GM23338 (cell line): Measurements from ENCODE around the gene MCTP2. TPM values are rescaled to one million over a fixed set of nuclear protein-coding genes. Genes with fewer than 3 reads are reported as not detected.

ENCODE experiments used
- ATAC-seq: fragments of 200-7000 bp; cut with Tn5 transposase; 3 replicates; pipeline ENCODE4 v1.9.1; 2020
- DNase-seq: peaks from one replicate; pipeline ENCODE4 v3.0.0-alpha.2; 2015; ENCODE audit warnings: low spot score
- H2AFZ ChIP-seq: fragments of 200-600 bp; sonication (generic); 2 replicates; pipeline ENCODE4 v1.8.0; 2016; ENCODE audit warnings: antibody characterized with exemption, mild to moderate bottlenecking, moderate library complexity
- H3F3A ChIP-seq: fragments of 200-600 bp; sonication (generic); replicated peaks from 2 replicates; pipeline ENCODE4 v1.8.0; 2017; ENCODE audit warnings: antibody characterized with exemption, mixed run types, low read depth
- H3K27ac ChIP-seq: fragments of 200-600 bp; sonication (generic); 2 replicates; pipeline ENCODE4 v1.6.1; 2016; ENCODE audit warnings: low read depth
- H3K27me3 ChIP-seq: fragments of 200-600 bp; sonication (generic); 2 replicates; pipeline ENCODE4 v1.8.0; 2016; ENCODE audit warnings: mild to moderate bottlenecking, mixed run types, moderate library complexity; ENCODE audit not compliant: insufficient read depth
- H3K36me3 ChIP-seq: fragments of 200-600 bp; sonication (generic); 2 replicates; pipeline ENCODE4 v1.8.0; 2016; ENCODE audit warnings: mild to moderate bottlenecking; ENCODE audit not compliant: insufficient read depth
- H3K4me1 ChIP-seq: fragments of 200-600 bp; sonication (generic); 2 replicates; pipeline ENCODE4 v1.8.0; 2016; ENCODE audit warnings: mild to moderate bottlenecking, moderate library complexity; ENCODE audit not compliant: insufficient read depth
- H3K4me2 ChIP-seq: fragments of 200-600 bp; sonication (generic); 2 replicates; pipeline ENCODE4 v1.7.1; 2017; ENCODE audit warnings: mixed run types
- H3K4me3 ChIP-seq: fragments of 200-600 bp; sonication (generic); 2 replicates; pipeline ENCODE4 v1.6.1; 2016; ENCODE audit warnings: mixed run types
- H3K79me2 ChIP-seq: fragments of 200-600 bp; sonication (generic); replicated peaks from 2 replicates; pipeline ENCODE4 v1.8.0; 2017; ENCODE audit warnings: mild to moderate bottlenecking; ENCODE audit not compliant: insufficient read depth
- H3K9me2 ChIP-seq: fragments of 200-600 bp; sonication (generic); 2 replicates; pipeline ENCODE4 v1.8.0; 2017; ENCODE audit not compliant: insufficient read depth
- H4K20me1 ChIP-seq: fragments of 200-600 bp; sonication (generic); replicated peaks from 2 replicates; pipeline ENCODE4 v1.8.0; 2017; ENCODE audit warnings: mild to moderate bottlenecking; ENCODE audit not compliant: insufficient read depth
- H3K27ac Mint-ChIP-seq: 2 replicates; pipeline ENCODE4 v1.8.0; 2020; ENCODE audit warnings: inconsistent platforms, mild to moderate bottlenecking, moderate library complexity, mixed read lengths
- H3K27me3 Mint-ChIP-seq: 3 replicates; pipeline ENCODE4 v1.8.0; 2022; ENCODE audit warnings: low read depth, mild to moderate bottlenecking, moderate library complexity, mixed read lengths, inconsistent platforms; ENCODE audit not compliant: insufficient read depth, poor library complexity
- H3K36me3 Mint-ChIP-seq: 3 replicates; pipeline ENCODE4 v1.8.0; 2021; ENCODE audit warnings: low read depth, mild to moderate bottlenecking, inconsistent platforms, moderate library complexity, mixed read lengths
- H3K4me1 Mint-ChIP-seq: 3 replicates; pipeline ENCODE4 v1.8.0; 2020; ENCODE audit warnings: mild to moderate bottlenecking, inconsistent platforms, mixed read lengths
- H3K4me3 Mint-ChIP-seq: 3 replicates; pipeline ENCODE4 v1.8.0; 2021; ENCODE audit warnings: moderate library complexity, mild to moderate bottlenecking, inconsistent platforms, mixed read lengths
- H3K9me3 Mint-ChIP-seq: 3 replicates; pipeline ENCODE4 v1.8.0; 2020; ENCODE audit warnings: moderate library complexity, mild to moderate bottlenecking, inconsistent platforms, mixed read lengths
- EZH2phosphoT487 ChIP-seq: fragments of 200-600 bp; sonication (generic); IDR thresholded peaks from one replicate; pipeline ENCODE4 v1.8.1; 2018; ENCODE audit warnings: antibody characterized with exemption; ENCODE audit not compliant: unreplicated experiment
- JUNB ChIP-seq: IDR thresholded peaks from one replicate; pipeline ENCODE4 v1.6.1; 2016; ENCODE audit warnings: antibody characterized with exemption; ENCODE audit not compliant: unreplicated experiment
- NANOG ChIP-seq: IDR thresholded peaks from 2 replicates; pipeline ENCODE4 v1.6.1; 2016; ENCODE audit warnings: antibody characterized with exemption, borderline replicate concordance
- POLR2AphosphoS5 ChIP-seq: IDR thresholded peaks from 2 replicates; pipeline ENCODE4 v1.6.1; 2016; ENCODE audit warnings: antibody characterized with exemption, low read depth
- STAT1 ChIP-seq: IDR thresholded peaks from one replicate; pipeline ENCODE4 v1.6.1; 2016; ENCODE audit warnings: antibody characterized with exemption; ENCODE audit not compliant: unreplicated experiment
- ZNF114 ChIP-seq: fragments of 250-450 bp; sonication (Bioruptor Pico); IDR thresholded peaks from 2 replicates; pipeline ENCODE4 v1.5.0; 2020; ENCODE audit warnings: mild to moderate bottlenecking, moderate library complexity
- ZNF331 ChIP-seq: fragments of 250-450 bp; sonication (Bioruptor Pico); IDR thresholded peaks from 2 replicates; pipeline ENCODE4 v1.5.0; 2020; ENCODE audit warnings: low read depth, mild to moderate bottlenecking, moderate library complexity
- polyA plus RNA-seq: library from polyadenylated mRNA; unstranded; fragments of >200 nt; fragmentation: Nextera tagmentation; extraction: Ambion mirVana; gene quantifications from 2 replicates; pipeline ENCODE4 v1.2.1, GENCODE V29; 2016
- total RNA-seq: library from RNA; depleted of rRNA; stranded (reverse); fragments of >200 nt; shearing (Covaris generic); gene quantifications from 2 replicates; pipeline ENCODE4 v1.2.3, GENCODE V29; 2014
- TF ChIP-seq, protein P1 (sequence below): IDR thresholded peaks from one replicate; pipeline ENCODE4 v1.6.1; 2018; ENCODE audit warnings: antibody characterized with exemption; ENCODE audit not compliant: unreplicated experiment
- TF ChIP-seq, protein P2 (sequence below): fragments of 250-450 bp; sonication (Bioruptor Pico); IDR thresholded peaks from 2 replicates; pipeline ENCODE4 v1.5.0; 2020; ENCODE audit warnings: mild to moderate bottlenecking, moderate library complexity
- TF ChIP-seq, protein P3 (sequence below): IDR thresholded peaks from 2 replicates; pipeline ENCODE4 v1.6.1; 2016; ENCODE audit warnings: antibody characterized with exemption
- TF ChIP-seq, protein P4 (sequence below), 2 experiments: fragments of 200-600 bp in 1 of 2; sonication (generic) in 1 of 2; conservative IDR thresholded peaks; 2 replicates each; pipeline versions ENCODE4 v1.5.1 to v1.6.1; 2016 to 2017; ENCODE audit warnings: antibody characterized with exemption in 2 of 2, low read depth in 2 of 2, mild to moderate bottlenecking in 2 of 2, moderate library complexity in 1 of 2

Gene MCTP2
- total and polyA plus RNA-seq, 2 experiments from 2014 or later, result 1.8 to 5.5 TPM

DNA sequence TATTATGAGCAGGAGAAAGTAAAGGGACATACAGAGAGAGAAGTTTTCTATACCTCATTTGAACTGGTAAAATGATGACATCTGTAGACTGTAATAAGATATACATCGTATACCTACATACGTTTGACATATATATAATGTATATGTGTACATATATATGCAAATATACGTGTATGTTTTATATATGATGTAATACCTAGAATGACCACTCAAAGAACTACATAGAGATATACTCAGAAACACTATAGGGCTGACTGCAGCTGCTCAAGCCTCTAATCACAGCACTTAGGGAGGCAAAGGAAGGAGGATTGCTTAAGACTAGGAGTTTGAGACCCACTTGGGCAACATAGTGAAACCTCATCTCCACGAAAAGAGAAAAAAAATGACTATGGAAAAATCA is 48.5 kb upstream of the MCTP2 start:
- H3K27ac Mint-ChIP-seq, result no peak overlapping the region

More for the DNA sequence above, 48.5 kb upstream of the MCTP2 start:
- no peaks in the 10 kb centered on the region for H3K4me1 ChIP-seq
- no peak overlapping the region for H3K4me2 ChIP-seq
- Mint-ChIP-seq H3K4me1 (peaks cover 2% of the 10 kb centered on the region; the same call in 1 of the 3 replicates), H3K27me3 (peaks cover 2% of the 10 kb centered on the region), H3K36me3 (no peaks in the 10 kb centered on the region), H3K4me3 (no peak overlapping the region), H3K9me3 (no peaks in the 10 kb centered on the region; the same call in 2 of the 3 replicates)
- no peak overlapping the region for H3K4me3 ChIP-seq
- H3K79me2 ChIP-seq, result no peaks in the 10 kb centered on the region
- no peak overlapping the region for H2AFZ ChIP-seq
- no peaks in the 10 kb centered on the region for H3K36me3 ChIP-seq
- H3K27me3 ChIP-seq, result no peaks in the 10 kb centered on the region
- TF ChIP-seq, protein P1, sequence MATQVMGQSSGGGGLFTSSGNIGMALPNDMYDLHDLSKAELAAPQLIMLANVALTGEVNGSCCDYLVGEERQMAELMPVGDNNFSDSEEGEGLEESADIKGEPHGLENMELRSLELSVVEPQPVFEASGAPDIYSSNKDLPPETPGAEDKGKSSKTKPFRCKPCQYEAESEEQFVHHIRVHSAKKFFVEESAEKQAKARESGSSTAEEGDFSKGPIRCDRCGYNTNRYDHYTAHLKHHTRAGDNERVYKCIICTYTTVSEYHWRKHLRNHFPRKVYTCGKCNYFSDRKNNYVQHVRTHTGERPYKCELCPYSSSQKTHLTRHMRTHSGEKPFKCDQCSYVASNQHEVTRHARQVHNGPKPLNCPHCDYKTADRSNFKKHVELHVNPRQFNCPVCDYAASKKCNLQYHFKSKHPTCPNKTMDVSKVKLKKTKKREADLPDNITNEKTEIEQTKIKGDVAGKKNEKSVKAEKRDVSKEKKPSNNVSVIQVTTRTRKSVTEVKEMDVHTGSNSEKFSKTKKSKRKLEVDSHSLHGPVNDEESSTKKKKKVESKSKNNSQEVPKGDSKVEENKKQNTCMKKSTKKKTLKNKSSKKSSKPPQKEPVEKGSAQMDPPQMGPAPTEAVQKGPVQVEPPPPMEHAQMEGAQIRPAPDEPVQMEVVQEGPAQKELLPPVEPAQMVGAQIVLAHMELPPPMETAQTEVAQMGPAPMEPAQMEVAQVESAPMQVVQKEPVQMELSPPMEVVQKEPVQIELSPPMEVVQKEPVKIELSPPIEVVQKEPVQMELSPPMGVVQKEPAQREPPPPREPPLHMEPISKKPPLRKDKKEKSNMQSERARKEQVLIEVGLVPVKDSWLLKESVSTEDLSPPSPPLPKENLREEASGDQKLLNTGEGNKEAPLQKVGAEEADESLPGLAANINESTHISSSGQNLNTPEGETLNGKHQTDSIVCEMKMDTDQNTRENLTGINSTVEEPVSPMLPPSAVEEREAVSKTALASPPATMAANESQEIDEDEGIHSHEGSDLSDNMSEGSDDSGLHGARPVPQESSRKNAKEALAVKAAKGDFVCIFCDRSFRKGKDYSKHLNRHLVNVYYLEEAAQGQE, result no peak
- no peak for TF ChIP-seq STAT1
- TF ChIP-seq EZH2phosphoT487, result no peak
- no peak for TF ChIP-seq ZNF331 (CRISPR knock-in tag)
- no peak for TF ChIP-seq JUNB
- TF ChIP-seq, protein P2, sequence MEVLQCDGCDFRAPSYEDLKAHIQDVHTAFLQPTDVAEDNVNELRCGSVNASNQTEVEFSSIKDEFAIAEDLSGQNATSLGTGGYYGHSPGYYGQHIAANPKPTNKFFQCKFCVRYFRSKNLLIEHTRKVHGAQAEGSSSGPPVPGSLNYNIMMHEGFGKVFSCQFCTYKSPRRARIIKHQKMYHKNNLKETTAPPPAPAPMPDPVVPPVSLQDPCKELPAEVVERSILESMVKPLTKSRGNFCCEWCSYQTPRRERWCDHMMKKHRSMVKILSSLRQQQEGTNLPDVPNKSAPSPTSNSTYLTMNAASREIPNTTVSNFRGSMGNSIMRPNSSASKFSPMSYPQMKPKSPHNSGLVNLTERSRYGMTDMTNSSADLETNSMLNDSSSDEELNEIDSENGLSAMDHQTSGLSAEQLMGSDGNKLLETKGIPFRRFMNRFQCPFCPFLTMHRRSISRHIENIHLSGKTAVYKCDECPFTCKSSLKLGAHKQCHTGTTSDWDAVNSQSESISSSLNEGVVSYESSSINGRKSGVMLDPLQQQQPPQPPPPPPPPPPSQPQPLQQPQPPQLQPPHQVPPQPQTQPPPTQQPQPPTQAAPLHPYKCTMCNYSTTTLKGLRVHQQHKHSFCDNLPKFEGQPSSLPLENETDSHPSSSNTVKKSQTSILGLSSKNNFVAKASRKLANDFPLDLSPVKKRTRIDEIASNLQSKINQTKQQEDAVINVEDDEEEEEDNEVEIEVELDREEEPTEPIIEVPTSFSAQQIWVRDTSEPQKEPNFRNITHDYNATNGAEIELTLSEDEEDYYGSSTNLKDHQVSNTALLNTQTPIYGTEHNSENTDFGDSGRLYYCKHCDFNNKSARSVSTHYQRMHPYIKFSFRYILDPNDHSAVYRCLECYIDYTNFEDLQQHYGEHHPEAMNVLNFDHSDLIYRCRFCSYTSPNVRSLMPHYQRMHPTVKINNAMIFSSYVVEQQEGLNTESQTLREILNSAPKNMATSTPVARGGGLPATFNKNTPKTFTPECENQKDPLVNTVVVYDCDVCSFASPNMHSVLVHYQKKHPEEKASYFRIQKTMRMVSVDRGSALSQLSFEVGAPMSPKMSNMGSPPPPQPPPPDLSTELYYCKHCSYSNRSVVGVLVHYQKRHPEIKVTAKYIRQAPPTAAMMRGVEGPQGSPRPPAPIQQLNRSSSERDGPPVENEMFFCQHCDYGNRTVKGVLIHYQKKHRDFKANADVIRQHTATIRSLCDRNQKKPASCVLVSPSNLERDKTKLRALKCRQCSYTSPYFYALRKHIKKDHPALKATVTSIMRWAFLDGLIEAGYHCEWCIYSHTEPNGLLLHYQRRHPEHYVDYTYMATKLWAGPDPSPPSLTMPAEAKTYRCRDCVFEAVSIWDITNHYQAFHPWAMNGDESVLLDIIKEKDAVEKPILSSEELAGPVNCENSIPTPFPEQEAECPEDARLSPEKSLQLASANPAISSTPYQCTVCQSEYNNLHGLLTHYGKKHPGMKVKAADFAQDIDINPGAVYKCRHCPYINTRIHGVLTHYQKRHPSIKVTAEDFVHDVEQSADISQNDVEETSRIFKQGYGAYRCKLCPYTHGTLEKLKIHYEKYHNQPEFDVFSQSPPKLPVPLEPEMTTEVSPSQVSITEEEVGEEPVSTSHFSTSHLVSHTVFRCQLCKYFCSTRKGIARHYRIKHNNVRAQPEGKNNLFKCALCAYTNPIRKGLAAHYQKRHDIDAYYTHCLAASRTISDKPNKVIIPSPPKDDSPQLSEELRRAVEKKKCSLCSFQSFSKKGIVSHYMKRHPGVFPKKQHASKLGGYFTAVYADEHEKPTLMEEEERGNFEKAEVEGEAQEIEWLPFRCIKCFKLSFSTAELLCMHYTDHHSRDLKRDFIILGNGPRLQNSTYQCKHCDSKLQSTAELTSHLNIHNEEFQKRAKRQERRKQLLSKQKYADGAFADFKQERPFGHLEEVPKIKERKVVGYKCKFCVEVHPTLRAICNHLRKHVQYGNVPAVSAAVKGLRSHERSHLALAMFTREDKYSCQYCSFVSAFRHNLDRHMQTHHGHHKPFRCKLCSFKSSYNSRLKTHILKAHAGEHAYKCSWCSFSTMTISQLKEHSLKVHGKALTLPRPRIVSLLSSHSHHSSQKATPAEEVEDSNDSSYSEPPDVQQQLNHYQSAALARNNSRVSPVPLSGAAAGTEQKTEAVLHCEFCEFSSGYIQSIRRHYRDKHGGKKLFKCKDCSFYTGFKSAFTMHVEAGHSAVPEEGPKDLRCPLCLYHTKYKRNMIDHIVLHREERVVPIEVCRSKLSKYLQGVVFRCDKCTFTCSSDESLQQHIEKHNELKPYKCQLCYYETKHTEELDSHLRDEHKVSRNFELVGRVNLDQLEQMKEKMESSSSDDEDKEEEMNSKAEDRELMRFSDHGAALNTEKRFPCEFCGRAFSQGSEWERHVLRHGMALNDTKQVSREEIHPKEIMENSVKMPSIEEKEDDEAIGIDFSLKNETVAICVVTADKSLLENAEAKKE, result no peak
- no peak for TF ChIP-seq ZNF114 (CRISPR knock-in tag)
- TF ChIP-seq NANOG, result no peak
- TF ChIP-seq, protein P3, sequence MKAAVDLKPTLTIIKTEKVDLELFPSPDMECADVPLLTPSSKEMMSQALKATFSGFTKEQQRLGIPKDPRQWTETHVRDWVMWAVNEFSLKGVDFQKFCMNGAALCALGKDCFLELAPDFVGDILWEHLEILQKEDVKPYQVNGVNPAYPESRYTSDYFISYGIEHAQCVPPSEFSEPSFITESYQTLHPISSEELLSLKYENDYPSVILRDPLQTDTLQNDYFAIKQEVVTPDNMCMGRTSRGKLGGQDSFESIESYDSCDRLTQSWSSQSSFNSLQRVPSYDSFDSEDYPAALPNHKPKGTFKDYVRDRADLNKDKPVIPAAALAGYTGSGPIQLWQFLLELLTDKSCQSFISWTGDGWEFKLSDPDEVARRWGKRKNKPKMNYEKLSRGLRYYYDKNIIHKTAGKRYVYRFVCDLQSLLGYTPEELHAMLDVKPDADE, result no peak
- TF ChIP-seq, protein P4, sequence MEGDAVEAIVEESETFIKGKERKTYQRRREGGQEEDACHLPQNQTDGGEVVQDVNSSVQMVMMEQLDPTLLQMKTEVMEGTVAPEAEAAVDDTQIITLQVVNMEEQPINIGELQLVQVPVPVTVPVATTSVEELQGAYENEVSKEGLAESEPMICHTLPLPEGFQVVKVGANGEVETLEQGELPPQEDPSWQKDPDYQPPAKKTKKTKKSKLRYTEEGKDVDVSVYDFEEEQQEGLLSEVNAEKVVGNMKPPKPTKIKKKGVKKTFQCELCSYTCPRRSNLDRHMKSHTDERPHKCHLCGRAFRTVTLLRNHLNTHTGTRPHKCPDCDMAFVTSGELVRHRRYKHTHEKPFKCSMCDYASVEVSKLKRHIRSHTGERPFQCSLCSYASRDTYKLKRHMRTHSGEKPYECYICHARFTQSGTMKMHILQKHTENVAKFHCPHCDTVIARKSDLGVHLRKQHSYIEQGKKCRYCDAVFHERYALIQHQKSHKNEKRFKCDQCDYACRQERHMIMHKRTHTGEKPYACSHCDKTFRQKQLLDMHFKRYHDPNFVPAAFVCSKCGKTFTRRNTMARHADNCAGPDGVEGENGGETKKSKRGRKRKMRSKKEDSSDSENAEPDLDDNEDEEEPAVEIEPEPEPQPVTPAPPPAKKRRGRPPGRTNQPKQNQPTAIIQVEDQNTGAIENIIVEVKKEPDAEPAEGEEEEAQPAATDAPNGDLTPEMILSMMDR (conservative IDR thresholded peaks at IDR 0.05; ENCODE audit: low read depth in 2 of 2), result no peak
- no peak for TF ChIP-seq POLR2AphosphoS5
- no peaks in the 10 kb centered on the region for H4K20me1 ChIP-seq
- no peak for ATAC-seq
- 0 out of 2 replicates have a peak, but pooled peaks cover 2% of the 10 kb centered on the region for H3K9me2 ChIP-seq
- H3F3A ChIP-seq, result no peaks in the 10 kb centered on the region
- DNase-seq, result no peak
- H3K27ac ChIP-seq, result no peak overlapping the region
